ENCODE measurements around the gene CTNND2.

DNA sequence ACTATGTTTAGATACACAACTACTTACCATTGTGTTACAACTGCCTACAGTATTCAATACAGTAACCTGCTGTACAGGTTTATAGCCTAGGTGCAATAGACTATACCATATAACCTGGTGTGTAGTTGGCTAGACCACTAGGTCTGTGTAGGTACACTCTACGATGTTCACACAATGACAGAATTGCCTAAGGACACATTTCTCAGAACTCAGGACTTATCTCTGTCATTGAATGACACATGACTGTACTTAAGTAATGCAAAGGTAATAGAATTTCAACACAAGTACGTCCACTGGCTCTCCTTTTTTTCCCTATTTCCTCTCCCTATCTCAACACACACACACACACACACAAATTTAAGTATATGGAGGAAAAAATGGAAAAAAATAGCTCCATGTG lies 385.6 kb downstream of the CTNND2 start:
- no peak for TF ChIP-seq POLR2A (IDR thresholded peaks at IDR 0.05)
- TF ChIP-seq, protein P1, sequence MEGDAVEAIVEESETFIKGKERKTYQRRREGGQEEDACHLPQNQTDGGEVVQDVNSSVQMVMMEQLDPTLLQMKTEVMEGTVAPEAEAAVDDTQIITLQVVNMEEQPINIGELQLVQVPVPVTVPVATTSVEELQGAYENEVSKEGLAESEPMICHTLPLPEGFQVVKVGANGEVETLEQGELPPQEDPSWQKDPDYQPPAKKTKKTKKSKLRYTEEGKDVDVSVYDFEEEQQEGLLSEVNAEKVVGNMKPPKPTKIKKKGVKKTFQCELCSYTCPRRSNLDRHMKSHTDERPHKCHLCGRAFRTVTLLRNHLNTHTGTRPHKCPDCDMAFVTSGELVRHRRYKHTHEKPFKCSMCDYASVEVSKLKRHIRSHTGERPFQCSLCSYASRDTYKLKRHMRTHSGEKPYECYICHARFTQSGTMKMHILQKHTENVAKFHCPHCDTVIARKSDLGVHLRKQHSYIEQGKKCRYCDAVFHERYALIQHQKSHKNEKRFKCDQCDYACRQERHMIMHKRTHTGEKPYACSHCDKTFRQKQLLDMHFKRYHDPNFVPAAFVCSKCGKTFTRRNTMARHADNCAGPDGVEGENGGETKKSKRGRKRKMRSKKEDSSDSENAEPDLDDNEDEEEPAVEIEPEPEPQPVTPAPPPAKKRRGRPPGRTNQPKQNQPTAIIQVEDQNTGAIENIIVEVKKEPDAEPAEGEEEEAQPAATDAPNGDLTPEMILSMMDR (IDR thresholded peaks at IDR 0.05) = no peak

All from thyroid gland (tissue), 4 donors.